Measurements from ENCODE around the gene SHLD1. TPM values are rescaled to one million over a fixed set of nuclear protein-coding genes. Genes with fewer than 3 reads are reported as not detected.

SHLD1 gene
- total RNA-seq, 2 donors from 2014 or later: 4.6 to 5.3 TPM

DNA sequence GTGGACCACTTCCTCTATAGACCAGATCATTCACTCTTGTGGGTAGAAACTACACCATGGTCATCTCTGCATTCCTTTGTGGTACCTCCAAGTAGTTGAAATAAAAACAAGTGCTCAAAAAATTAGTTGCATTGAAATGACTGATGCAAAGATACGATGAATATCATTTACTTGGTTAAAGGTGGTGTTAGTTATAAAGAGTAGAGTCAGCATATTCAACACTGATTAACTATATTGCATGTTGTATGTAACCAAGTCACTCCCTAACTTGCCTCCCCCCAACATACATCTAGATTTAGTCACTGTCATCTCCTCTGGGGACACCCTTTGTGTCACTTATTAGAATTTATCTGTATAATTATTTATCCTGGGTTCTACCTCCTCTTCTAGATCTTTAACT is 77.7 kb downstream of the SHLD1 start:
- no peaks in the 10 kb centered on the region for H3K36me3 ChIP-seq
- H3K9me3 ChIP-seq: no peaks in the 10 kb centered on the region
- no peak for DNase-seq (ENCODE audit: low spot score)
- TF ChIP-seq, protein P1, sequence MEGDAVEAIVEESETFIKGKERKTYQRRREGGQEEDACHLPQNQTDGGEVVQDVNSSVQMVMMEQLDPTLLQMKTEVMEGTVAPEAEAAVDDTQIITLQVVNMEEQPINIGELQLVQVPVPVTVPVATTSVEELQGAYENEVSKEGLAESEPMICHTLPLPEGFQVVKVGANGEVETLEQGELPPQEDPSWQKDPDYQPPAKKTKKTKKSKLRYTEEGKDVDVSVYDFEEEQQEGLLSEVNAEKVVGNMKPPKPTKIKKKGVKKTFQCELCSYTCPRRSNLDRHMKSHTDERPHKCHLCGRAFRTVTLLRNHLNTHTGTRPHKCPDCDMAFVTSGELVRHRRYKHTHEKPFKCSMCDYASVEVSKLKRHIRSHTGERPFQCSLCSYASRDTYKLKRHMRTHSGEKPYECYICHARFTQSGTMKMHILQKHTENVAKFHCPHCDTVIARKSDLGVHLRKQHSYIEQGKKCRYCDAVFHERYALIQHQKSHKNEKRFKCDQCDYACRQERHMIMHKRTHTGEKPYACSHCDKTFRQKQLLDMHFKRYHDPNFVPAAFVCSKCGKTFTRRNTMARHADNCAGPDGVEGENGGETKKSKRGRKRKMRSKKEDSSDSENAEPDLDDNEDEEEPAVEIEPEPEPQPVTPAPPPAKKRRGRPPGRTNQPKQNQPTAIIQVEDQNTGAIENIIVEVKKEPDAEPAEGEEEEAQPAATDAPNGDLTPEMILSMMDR (IDR thresholded peaks at IDR 0.05): no peak
- H3K4me1 ChIP-seq (ENCODE audit: control insufficient read depth in 1 of 2, low read depth in 2 of 2): peaks cover 3 to 6% of the 10 kb centered on the region in 2 donors
- no peaks in the 10 kb centered on the region for H3K27me3 ChIP-seq (replicated peaks; ENCODE audit: insufficient read depth)
- H3K27ac ChIP-seq: no peak overlapping the region
- no peak for ATAC-seq (ENCODE audit: insufficient number of reproducible peaks, low FRiP score, low read depth)
- no peak overlapping the region for H3K4me3 ChIP-seq

DNA sequence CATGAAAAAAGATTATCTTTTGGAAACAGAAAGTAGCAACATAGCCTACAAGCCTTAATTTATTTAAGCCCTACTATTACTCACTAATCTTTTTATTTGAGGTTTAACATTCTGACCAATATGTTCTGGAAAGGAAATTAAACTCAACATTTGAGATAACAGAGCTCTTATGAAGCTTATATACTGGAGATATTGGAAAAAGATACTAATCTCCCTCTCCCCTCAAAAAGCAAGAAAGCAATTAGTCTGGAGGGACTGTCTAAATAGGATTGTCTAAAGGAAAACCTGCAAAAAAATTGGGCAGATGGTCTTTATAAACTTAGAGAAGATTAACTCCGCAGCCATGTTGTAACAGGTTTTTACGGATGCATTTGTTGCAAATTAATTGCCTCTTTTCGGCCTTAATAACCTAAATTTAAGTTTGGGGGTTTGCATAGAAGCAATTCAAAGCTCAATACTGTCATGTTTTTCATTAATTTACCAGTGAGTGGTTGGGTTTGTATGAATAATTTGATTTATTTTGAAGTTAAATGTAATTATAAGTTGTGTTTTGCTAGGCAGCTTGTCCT is 79.1 kb downstream of the SHLD1 start:
- Histone ChIP-seq H3K9me3 (no peaks in the 10 kb centered on the region), H3K27me3 (replicated peaks; ENCODE audit: insufficient read depth) (no peaks in the 10 kb centered on the region), H3K27ac (no peak overlapping the region), H3K4me3 (no peak overlapping the region), H3K36me3 (no peaks in the 10 kb centered on the region), H3K4me1 (ENCODE audit: control insufficient read depth in 1 of 2, low read depth in 2 of 2) (no peaks in the 10 kb centered on the region)
- ATAC-seq (ENCODE audit: insufficient number of reproducible peaks, low FRiP score, low read depth) (no peak), DNase-seq (ENCODE audit: low spot score) (no peak)
- TF ChIP-seq, protein P1 (IDR thresholded peaks at IDR 0.05): no peak

DNA sequence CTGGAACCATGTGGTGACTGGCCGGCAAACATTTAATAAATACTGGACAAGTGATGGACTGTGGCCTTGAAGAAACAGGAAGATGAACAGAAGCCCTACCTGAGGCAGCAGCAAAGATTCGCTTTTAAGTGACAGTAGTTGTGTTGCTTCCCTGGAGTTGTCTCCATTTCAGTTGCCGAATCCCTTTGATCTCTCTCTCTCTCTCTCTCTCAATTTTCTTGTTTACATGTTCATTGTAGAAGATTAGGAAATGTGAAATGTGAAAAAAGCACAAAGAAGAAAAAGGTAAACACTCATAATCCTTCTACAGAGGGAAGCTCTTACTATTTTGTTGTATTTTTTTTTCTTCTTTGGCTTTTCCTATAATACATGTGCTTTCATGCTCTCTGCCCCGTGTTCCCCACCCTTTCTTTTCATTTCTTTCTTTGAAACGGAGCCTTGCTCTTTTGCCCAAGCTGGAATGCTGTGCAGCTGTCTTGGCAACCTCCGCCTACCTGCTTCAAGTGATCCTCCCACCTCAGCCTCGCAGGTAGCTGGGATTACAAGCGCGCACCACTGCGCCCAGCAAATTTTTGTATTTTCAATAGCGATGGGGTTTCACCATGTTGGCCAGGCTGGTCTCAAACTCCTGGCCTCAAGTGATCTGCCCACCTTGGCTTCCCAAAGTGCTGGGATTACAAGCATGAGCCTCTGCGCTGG is 81.5 kb downstream of the SHLD1 start:
- Histone ChIP-seq H3K4me1 (ENCODE audit: control insufficient read depth in 1 of 2, low read depth in 2 of 2) (peaks cover 5 to 8% of the 10 kb centered on the region in 2 donors), H3K27ac (no peak overlapping the region), H3K27me3 (replicated peaks; ENCODE audit: insufficient read depth) (no peaks in the 10 kb centered on the region), H3K4me3 (no peak overlapping the region), H3K36me3 (no peaks in the 10 kb centered on the region), H3K9me3 (no peaks in the 10 kb centered on the region)
- no peak for ATAC-seq (ENCODE audit: insufficient number of reproducible peaks, low FRiP score, low read depth)
- DNase-seq (ENCODE audit: low spot score): no peak
- TF ChIP-seq, protein P1 (IDR thresholded peaks at IDR 0.05): no peak

DNA sequence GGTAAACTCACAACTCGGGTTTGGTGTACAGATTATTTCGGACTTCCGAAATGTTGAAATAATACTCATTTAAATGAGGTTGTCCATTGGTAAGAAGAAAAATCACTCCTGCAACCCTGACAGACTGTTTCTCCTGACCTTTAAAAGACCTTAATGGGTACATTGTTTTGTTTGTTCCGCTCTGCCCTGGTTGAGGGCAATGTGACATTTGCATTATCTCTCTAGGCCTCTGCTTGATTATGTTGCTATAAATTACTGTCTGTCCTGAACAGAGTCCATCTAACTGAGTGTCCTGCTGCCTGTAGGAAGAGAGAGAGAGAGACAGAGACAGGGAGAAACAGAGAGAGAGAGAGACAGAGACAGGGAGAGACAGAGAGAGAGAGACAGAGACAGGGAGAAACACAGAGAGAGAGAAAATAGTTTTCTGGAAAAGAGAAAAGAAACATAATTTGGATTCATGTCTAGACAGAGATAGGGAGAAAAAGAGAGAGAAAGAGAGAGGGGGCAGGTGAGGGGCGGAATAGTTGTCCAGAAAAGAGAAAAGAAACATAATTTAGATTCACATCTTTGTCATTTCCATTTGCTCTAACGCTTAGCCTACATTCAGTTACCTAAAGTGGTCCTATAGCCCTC is 83.2 kb downstream of the SHLD1 start:
- no peaks in the 10 kb centered on the region for H3K9me3 ChIP-seq
- H3K4me3 ChIP-seq: no peak overlapping the region
- no peaks in the 10 kb centered on the region for H3K36me3 ChIP-seq
- H3K27me3 ChIP-seq (replicated peaks; ENCODE audit: insufficient read depth): no peaks in the 10 kb centered on the region
- no peak for DNase-seq (ENCODE audit: low spot score)
- H3K27ac ChIP-seq: no peak overlapping the region
- H3K4me1 ChIP-seq (ENCODE audit: control insufficient read depth in 1 of 2, low read depth in 2 of 2): peaks cover 5 to 8% of the 10 kb centered on the region in 2 donors
- no peak for ATAC-seq (ENCODE audit: insufficient number of reproducible peaks, low FRiP score, low read depth)
- TF ChIP-seq, protein P1 (IDR thresholded peaks at IDR 0.05): no peak

DNA sequence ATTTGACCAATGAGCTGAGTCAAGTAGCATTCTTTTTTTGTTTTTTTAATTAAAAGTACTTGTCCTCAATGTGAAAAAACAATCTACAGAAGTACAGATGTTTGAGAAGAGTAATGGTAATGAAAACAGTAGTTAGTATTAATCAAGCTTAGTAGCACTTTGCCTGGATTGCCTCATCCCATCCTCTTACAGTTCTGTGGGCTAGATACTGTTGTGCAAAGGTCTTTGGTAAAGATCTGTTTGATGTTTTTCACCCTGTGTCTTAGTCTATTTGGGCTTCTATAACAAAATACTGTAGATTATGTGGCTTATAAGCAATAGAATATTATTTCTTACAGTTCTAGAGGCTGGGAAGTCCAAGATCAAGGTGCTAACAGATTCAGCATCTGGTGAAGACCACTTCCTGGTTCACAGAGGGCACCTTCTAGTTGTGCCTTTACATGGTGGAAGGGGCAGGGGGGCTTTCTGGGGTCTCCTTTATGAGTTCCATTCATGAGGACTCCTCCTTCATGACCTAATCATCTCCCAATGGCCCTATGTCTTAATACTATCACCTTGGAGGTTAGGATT is 84.3 kb downstream of the SHLD1 start:
- no peak overlapping the region for H3K27ac ChIP-seq
- no peak for DNase-seq (ENCODE audit: low spot score)
- H3K4me3 ChIP-seq: no peak overlapping the region
- H3K4me1 ChIP-seq (ENCODE audit: control insufficient read depth in 1 of 2, low read depth in 2 of 2): peaks cover 5 to 8% of the 10 kb centered on the region in 2 donors
- no peaks in the 10 kb centered on the region for H3K9me3 ChIP-seq
- no peaks in the 10 kb centered on the region for H3K36me3 ChIP-seq
- TF ChIP-seq, protein P1 (IDR thresholded peaks at IDR 0.05): no peak
- H3K27me3 ChIP-seq (replicated peaks; ENCODE audit: insufficient read depth): no peaks in the 10 kb centered on the region
- no peak for ATAC-seq (ENCODE audit: insufficient number of reproducible peaks, low FRiP score, low read depth)
